ENCODE data around the gene CIROP. TPM values are rescaled to one million over a fixed set of nuclear protein-coding genes. Genes with fewer than 3 reads are reported as not detected.

The CIROP gene
- total and polyA plus RNA-seq, 9 of the 15 experiments (the other 6 are each of a cell fraction or from before 2014, with no cell fraction given): not detected

DNA sequence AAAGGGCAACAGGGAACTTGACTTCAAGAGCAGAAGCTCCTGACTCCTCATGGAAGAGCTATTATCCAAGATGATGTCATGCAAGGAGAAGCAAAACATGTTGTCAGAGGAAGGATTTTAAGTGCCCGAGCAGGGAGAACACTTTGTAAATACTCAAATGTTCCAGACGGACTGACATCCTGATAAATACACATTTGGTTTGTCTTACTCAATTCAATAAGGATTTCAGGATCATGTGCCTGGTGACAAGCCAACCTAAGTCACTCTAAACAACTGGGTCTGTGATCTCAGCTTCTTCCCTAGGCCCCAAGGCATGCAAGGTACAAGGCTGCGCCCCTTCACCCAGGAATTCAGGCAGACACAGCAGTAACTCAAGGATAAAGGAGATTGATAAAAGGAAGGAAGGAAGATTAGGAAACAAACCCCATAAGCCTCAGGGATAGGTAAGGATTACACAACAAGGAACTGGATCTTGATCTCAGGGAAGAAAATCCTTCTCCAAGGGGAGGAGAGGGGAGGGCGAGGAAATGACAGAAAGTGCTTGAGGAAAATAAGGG lies 41.1 kb upstream of the CIROP start:
- Histone ChIP-seq H3K9me1 (ENCODE audit: control insufficient read depth, insufficient read depth, low read length) (no peaks in the 10 kb centered on the region), H3K4me1 (replicated peaks in 1 of 2; ENCODE audit: control insufficient read depth in 2 of 2, insufficient read depth in 2 of 2, low read length in 2 of 2) (peaks cover 30 to 50% of the 10 kb centered on the region in 2 experiments; a peak in 4 of 5 replicates), H3K27me3 (ENCODE audit: control insufficient read depth in 2 of 2, insufficient read depth in 2 of 2, low read length in 2 of 2) (no peaks in the 10 kb centered on the region), H3K36me3 (ENCODE audit: control insufficient read depth, insufficient read depth, low read length) (no peaks in the 10 kb centered on the region; the same call in 2 of the 3 replicates), H3K79me2 (ENCODE audit: control insufficient read depth, insufficient read depth, low read length) (no peaks in the 10 kb centered on the region), H2AFZ (ENCODE audit: low read depth, low read length) (peak overlapping the region; percentile 1; the same call in 1 of the 2 replicates), H3K9me3 (replicated peaks; ENCODE audit: control insufficient read depth, insufficient read depth, low read depth, low read length) (no peaks in the 10 kb centered on the region), H3K9ac (ENCODE audit: insufficient read depth in 1 of 2, low read depth in 2 of 2, low read length in 2 of 2) (peak overlapping the region in 1 of 2 experiments; percentile 27; a peak in 1 of 4 replicates), H3K4me3 (no peak overlapping the region), H3K27ac (ENCODE audit: extremely low read depth, low read depth, low read length) (peak overlapping the region; percentile 52), H3K4me2 (ENCODE audit: insufficient read depth, low read length) (peak overlapping the region; percentile 64), H4K20me1 (replicated peaks; ENCODE audit: control insufficient read depth, insufficient read depth, low read length) (no peaks in the 10 kb centered on the region)
- ChIA-PET POLR2A (interaction anchor here (0.6 to 1.4 kb wide), 4 partner anchors 10 to 28 kb away, joined by 3 to 6 read pairs (median 4); no protein-coding TSS in a partner anchor), CTCF (ENCODE audit: low intra/inter-chr PET ratio) (no interaction called here)
- DNase-seq (ENCODE audit: extremely low read depth in 1 of 4, low spot score in 3 of 4): peak in 1 of 4 experiments; percentile 43
- intact Hi-C loops (cut with micrococcal nuclease) (loop anchor here (2.0 kb wide), 1 partner anchor 25 kb away; no protein-coding TSS in a partner anchor), in situ Hi-C loops (cut with MboI) (no loop called here)
- ATAC-seq: peak; percentile 13; the same call in 1 of the 3 replicates
- WGBS (ENCODE audit: insufficient coverage, low coverage, missing lambda C conversion rate): 16% methylated on average over 3 of the region's 4 CpGs
- no TSS peak for BruUV-seq (replicated peaks)
- FAIRE-seq: no peak
- TF ChIP-seq ZNF830 (CRISPR knock-in tag; IDR thresholded peaks at IDR 0.05) (no peak), CCNT2 (IDR thresholded peaks at IDR 0.05; ENCODE audit: borderline replicate concordance, extremely low read depth, insufficient read length, low read depth, low read length) (no peak), ZNF41 (CRISPR knock-in tag; conservative IDR thresholded peaks at IDR 0.05) (no peak), YBX1 (IDR thresholded peaks at IDR 0.05) (no peak), HSF4 (CRISPR knock-in tag; IDR thresholded peaks at IDR 0.05; ENCODE audit: borderline replicate concordance) (0 out of 2 replicates have a peak, but pooled peaks have one; percentile 43), ATF6 (CRISPR knock-in tag; IDR thresholded peaks at IDR 0.05) (peak; percentile 31; the same call in 1 of the 2 replicates), NFATC3 (IDR thresholded peaks at IDR 0.05) (no peak), USF2 (CRISPR knock-in tag; IDR thresholded peaks at IDR 0.05) (no peak), ZNF431 (CRISPR knock-in tag; IDR thresholded peaks at IDR 0.05) (no peak), SAFB (IDR thresholded peaks at IDR 0.05; ENCODE audit: borderline replicate concordance, low read depth, low read length) (no peak), HNRNPLL (IDR thresholded peaks at IDR 0.05; ENCODE audit: low read depth, low read length, poor library complexity, severe bottlenecking) (no peak), ESRRB (CRISPR knock-in tag; IDR thresholded peaks at IDR 0.05; ENCODE audit: borderline replicate concordance) (no peak), BACH1 (tag; IDR thresholded peaks at IDR 0.05) (0 out of 2 replicates have a peak, but pooled peaks have one; percentile 10), PML (IDR thresholded peaks at IDR 0.05; ENCODE audit: low read length) (no peak), ZNF785 (CRISPR knock-in tag; IDR thresholded peaks at IDR 0.05) (no peak), KDM1A (IDR thresholded peaks at IDR 0.05) (no peak), POLR2A (conservative IDR thresholded peaks at IDR 0.05) (no peak), ZNF324 (CRISPR knock-in tag; IDR thresholded peaks at IDR 0.05) (no peak), MYBL2 (IDR thresholded peaks at IDR 0.05; ENCODE audit: low read depth) (no peak), MYBL2 (CRISPR knock-in tag; IDR thresholded peaks at IDR 0.05; ENCODE audit: borderline replicate concordance) (no peak), SETDB1 (IDR thresholded peaks at IDR 0.05; ENCODE audit: low read length) (no peak)

Data from K562 (cell line).